ENCODE results near the gene CAMK1D. TPM values are rescaled to one million over a fixed set of nuclear protein-coding genes. Genes with fewer than 3 reads are reported as not detected.

CAMK1D gene
- total and polyA plus RNA-seq, 3 donors from 2014 or later = 10.0 to 14.5 (median 14.0) TPM

DNA sequence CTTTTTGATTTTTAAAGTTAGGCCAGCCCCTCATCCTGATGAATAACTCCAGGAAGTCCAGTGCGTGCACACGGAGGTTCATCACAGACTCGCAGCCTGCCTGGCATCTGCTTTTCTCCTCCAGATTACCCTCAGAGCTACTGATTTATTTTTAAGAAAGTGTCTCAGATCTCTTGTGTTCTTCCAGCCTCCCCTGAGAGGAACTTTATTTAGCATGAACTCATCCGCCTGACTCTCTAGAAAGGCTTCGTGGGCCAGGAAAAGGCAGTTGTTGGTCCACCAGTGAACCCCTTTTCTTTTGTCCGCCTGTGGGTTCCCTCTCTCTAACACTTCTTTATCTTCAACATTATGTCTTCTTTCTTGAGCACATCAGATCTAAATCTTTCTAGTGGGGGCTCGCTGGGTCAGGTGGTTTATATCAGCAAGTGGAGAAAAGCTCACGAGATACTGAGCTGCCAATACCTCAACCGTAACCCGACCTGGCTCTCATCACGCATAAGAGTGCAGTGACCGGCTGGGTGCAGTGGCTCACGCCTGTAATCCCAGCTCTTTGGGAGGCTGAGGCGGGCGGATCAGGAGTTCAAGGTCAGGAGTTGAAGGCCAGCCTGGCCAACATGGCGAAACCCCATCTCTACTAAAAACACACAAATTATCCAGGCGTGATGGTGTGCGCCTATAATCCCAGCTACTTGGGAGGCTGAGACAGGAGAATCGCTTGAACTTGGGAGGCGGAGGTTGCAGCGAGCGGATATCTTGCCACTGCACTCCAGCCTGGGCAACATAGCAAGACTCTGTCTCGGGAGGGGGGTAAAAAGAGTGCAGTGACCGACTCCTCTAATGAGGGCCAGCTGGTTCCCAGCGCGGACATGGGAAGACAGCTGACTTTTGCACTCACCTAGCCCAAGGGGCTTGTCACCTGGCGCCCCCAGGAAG lies 489.9 kb downstream of the CAMK1D start:
- H3K27ac ChIP-seq = no peak overlapping the region
- H3K36me3 ChIP-seq (ENCODE audit: low read depth, missing control alignments) = no peaks in the 10 kb centered on the region
- no peaks in the 10 kb centered on the region for H3K27me3 ChIP-seq
- no peak overlapping the region for H3K4me3 ChIP-seq
- no peaks in the 10 kb centered on the region for H3K9me3 ChIP-seq
- no peak for DNase-seq
- TF ChIP-seq, protein P1, sequence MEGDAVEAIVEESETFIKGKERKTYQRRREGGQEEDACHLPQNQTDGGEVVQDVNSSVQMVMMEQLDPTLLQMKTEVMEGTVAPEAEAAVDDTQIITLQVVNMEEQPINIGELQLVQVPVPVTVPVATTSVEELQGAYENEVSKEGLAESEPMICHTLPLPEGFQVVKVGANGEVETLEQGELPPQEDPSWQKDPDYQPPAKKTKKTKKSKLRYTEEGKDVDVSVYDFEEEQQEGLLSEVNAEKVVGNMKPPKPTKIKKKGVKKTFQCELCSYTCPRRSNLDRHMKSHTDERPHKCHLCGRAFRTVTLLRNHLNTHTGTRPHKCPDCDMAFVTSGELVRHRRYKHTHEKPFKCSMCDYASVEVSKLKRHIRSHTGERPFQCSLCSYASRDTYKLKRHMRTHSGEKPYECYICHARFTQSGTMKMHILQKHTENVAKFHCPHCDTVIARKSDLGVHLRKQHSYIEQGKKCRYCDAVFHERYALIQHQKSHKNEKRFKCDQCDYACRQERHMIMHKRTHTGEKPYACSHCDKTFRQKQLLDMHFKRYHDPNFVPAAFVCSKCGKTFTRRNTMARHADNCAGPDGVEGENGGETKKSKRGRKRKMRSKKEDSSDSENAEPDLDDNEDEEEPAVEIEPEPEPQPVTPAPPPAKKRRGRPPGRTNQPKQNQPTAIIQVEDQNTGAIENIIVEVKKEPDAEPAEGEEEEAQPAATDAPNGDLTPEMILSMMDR (IDR thresholded peaks at IDR 0.05) = no peak
- no peak for TF ChIP-seq POLR2A (IDR thresholded peaks at IDR 0.05)
- intact Hi-C loops (cut with DNase I; ENCODE audit: low total_unique reads) = no loop called here
- peaks cover 16% of the 10 kb centered on the region for H3K4me1 ChIP-seq
- whole genome bisulfite sequencing, 2 donors = 74 to 89% methylated on average over 23 to 27 of the region's 27 CpGs

GRCh38 chr10:12839941-12840611 lies 490.7 kb downstream of the CAMK1D start:
- Histone ChIP-seq H3K27ac (peak overlapping the region in 1 of 2 donors; percentile 56), H3K4me3 (no peak overlapping the region), H3K27me3 (no peaks in the 10 kb centered on the region), H3K9me3 (no peaks in the 10 kb centered on the region), H3K4me1 (peaks cover 22% of the 10 kb centered on the region), H3K36me3 (ENCODE audit: low read depth, missing control alignments) (no peaks in the 10 kb centered on the region)
- WGBS, 2 donors = 41 to 56% methylated on average over 7 to 9 of the region's 9 CpGs
- intact Hi-C loops (cut with DNase I; ENCODE audit: low total_unique reads) = no loop called here
- DNase-seq = no peak
- TF ChIP-seq, protein P1 (IDR thresholded peaks at IDR 0.05) = no peak
- no peak for TF ChIP-seq POLR2A (IDR thresholded peaks at IDR 0.05)

DNA sequence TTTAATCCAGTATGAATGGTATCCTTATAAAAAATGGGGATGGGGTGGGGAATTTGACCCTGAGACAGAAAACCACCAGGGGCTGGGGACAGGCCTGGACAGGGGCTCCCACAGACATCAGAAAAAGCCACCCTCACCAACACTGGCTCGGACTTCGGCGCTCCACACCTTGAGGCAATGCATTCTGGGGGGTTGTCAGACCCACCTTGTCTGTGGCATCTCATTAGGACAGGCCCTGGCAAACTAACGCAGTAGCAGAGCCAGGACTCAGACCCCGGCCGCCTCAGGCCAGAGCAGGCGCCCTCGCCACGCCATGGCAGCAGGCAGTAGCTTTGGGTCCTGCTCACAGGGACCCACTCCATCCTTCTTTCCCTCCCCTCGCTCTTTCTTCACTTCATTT lies 492.1 kb downstream of the CAMK1D start:
- no peak overlapping the region for H3K27ac ChIP-seq
- intact Hi-C loops (cut with DNase I; ENCODE audit: low total_unique reads) = no loop called here

GRCh38 chr10:12841826-12842225 lies 492.5 kb downstream of the CAMK1D start:
- H3K36me3 ChIP-seq (ENCODE audit: low read depth, missing control alignments) = no peaks in the 10 kb centered on the region
- 91 to 95% methylated on average over 10 to 13 of the region's 13 CpGs for WGBS, 2 donors
- peaks cover 28% of the 10 kb centered on the region for H3K4me1 ChIP-seq
- TF ChIP-seq POLR2A (IDR thresholded peaks at IDR 0.05) = no peak
- H3K27me3 ChIP-seq = no peaks in the 10 kb centered on the region
- H3K4me3 ChIP-seq = no peak overlapping the region
- H3K9me3 ChIP-seq = no peaks in the 10 kb centered on the region
- intact Hi-C loops (cut with DNase I; ENCODE audit: low total_unique reads) = no loop called here
- DNase-seq = no peak
- H3K27ac ChIP-seq = no peak overlapping the region

More for the DNA sequence above, 492.1 kb downstream of the CAMK1D start:
- 95 to 97% methylated on average over 10 of the region's 10 CpGs for WGBS, 2 donors
- Histone ChIP-seq H3K4me3 (no peak overlapping the region), H3K4me1 (peaks cover 28% of the 10 kb centered on the region), H3K9me3 (no peaks in the 10 kb centered on the region), H3K36me3 (ENCODE audit: low read depth, missing control alignments) (no peaks in the 10 kb centered on the region), H3K27me3 (no peaks in the 10 kb centered on the region)
- DNase-seq = no peak
- no peak for TF ChIP-seq POLR2A (IDR thresholded peaks at IDR 0.05)
- TF ChIP-seq, protein P1 (IDR thresholded peaks at IDR 0.05) = no peak

GRCh38 chr10:12842310-12842709 lies 493.0 kb downstream of the CAMK1D start:
- H3K9me3 ChIP-seq = no peaks in the 10 kb centered on the region
- DNase-seq = no peak
- H3K4me1 ChIP-seq = peaks cover 28% of the 10 kb centered on the region
- no peaks in the 10 kb centered on the region for H3K27me3 ChIP-seq
- no peak overlapping the region for H3K27ac ChIP-seq
- intact Hi-C loops (cut with DNase I; ENCODE audit: low total_unique reads) = no loop called here
- 84 to 92% methylated on average over 6 of the region's 6 CpGs for WGBS, 2 donors
- no peak overlapping the region for H3K4me3 ChIP-seq
- no peaks in the 10 kb centered on the region for H3K36me3 ChIP-seq (ENCODE audit: low read depth, missing control alignments)
- TF ChIP-seq POLR2A (IDR thresholded peaks at IDR 0.05) = no peak
- TF ChIP-seq, protein P1 (IDR thresholded peaks at IDR 0.05) = no peak

Data from testis (tissue), 3 donors.